Hepatocyte (in vitro differentiated cells): ENCODE measurements around the gene ALK. TPM values are rescaled to one million over a fixed set of nuclear protein-coding genes. Genes with fewer than 3 reads are reported as not detected.

Experiments used
- DNase-seq: peaks from one replicate; pipeline ENCODE4 v3.0.0-alpha.2; 2016; ENCODE audit warnings: low spot score
- H2AFZ ChIP-seq: fragments of 200-600 bp; sonication (generic); 2 replicates; pipeline ENCODE4 v1.6.0; 2016; ENCODE audit warnings: antibody characterized with exemption, mild to moderate bottlenecking
- H3K27ac ChIP-seq: fragments of 200-600 bp; sonication (generic); 2 replicates; pipeline ENCODE4 v1.5.1; 2016; ENCODE audit warnings: mild to moderate bottlenecking
- H3K27me3 ChIP-seq: fragments of 200-600 bp; sonication (generic); 2 replicates; pipeline ENCODE4 v1.6.1; 2016
- H3K36me3 ChIP-seq: fragments of 200-600 bp; sonication (generic); replicated peaks from 2 replicates; pipeline ENCODE4 v1.5.1; 2016; ENCODE audit warnings: low read depth; ENCODE audit not compliant: insufficient read depth
- H3K4me1 ChIP-seq: fragments of 200-600 bp; sonication (generic); 2 replicates; pipeline ENCODE4 v1.5.1; 2016; ENCODE audit warnings: mild to moderate bottlenecking, moderate library complexity; ENCODE audit not compliant: insufficient read depth
- H3K4me2 ChIP-seq: fragments of 200-600 bp; sonication (generic); 2 replicates; pipeline ENCODE4 v1.6.0; 2016
- H3K4me3 ChIP-seq: fragments of 200-600 bp; sonication (generic); 2 replicates; pipeline ENCODE4 v1.5.1; 2016; ENCODE audit warnings: mild to moderate bottlenecking
- H3K79me2 ChIP-seq: fragments of 200-600 bp; sonication (generic); 2 replicates; pipeline ENCODE4 v1.6.0; 2017; ENCODE audit warnings: mild to moderate bottlenecking
- H3K9me2 ChIP-seq: fragments of 200-600 bp; sonication (generic); replicated peaks from 2 replicates; pipeline ENCODE4 v1.6.0; 2017; ENCODE audit warnings: mild to moderate bottlenecking; ENCODE audit not compliant: insufficient read depth
- H3K9me3 ChIP-seq: fragments of 200-600 bp; sonication (generic); 2 replicates; pipeline ENCODE4 v1.5.1; 2016; ENCODE audit warnings: low read depth, mild to moderate bottlenecking
- H4K20me1 ChIP-seq: fragments of 200-600 bp; sonication (generic); 2 replicates; pipeline ENCODE4 v1.6.0; 2016; ENCODE audit warnings: mild to moderate bottlenecking; ENCODE audit not compliant: insufficient read depth, poor library complexity, severe bottlenecking
- EZH2 ChIP-seq: fragments of 200-600 bp; sonication (generic); IDR thresholded peaks from 2 replicates; pipeline ENCODE4 v1.6.1; 2016; ENCODE audit warnings: antibody characterized with exemption, mild to moderate bottlenecking, borderline replicate concordance
- EZH2phosphoT487 ChIP-seq: fragments of 200-600 bp; sonication (generic); IDR thresholded peaks from one replicate; pipeline ENCODE4 v1.6.1; 2018; ENCODE audit warnings: antibody characterized with exemption, mild to moderate bottlenecking, low read depth, moderate library complexity; ENCODE audit not compliant: unreplicated experiment, severe bottlenecking
- WGBS: methylation state at CpG from one replicate; pipeline ENCODE4 v1.1.6; 2016; ENCODE audit warnings: low lambda C conversion rate; ENCODE audit errors: missing lambda C conversion rate; 5-methylcytosine and 5-hydroxymethylcytosine counted together
- polyA plus RNA-seq: library from polyadenylated mRNA; unstranded; fragments of >200 nt; fragmentation: Nextera tagmentation; extraction: Ambion mirVana; gene quantifications from 2 replicates; pipeline ENCODE4 v1.2.1, GENCODE V29; 2016
- total RNA-seq: library from RNA; depleted of rRNA; stranded (reverse); fragments of >200 nt; gene quantifications from 2 replicates; pipeline ENCODE4 v1.2.3, GENCODE V29; 2014
- TF ChIP-seq, protein P1 (sequence below): fragments of 200-600 bp; sonication (generic); IDR thresholded peaks from 2 replicates; pipeline ENCODE4 v1.5.1; 2016; ENCODE audit warnings: antibody characterized with exemption, mild to moderate bottlenecking; ENCODE audit not compliant: poor library complexity

The ALK gene
- total and polyA plus RNA-seq, 2 experiments from 2014 or later, result 0.16 to 0.27 TPM

DNA sequence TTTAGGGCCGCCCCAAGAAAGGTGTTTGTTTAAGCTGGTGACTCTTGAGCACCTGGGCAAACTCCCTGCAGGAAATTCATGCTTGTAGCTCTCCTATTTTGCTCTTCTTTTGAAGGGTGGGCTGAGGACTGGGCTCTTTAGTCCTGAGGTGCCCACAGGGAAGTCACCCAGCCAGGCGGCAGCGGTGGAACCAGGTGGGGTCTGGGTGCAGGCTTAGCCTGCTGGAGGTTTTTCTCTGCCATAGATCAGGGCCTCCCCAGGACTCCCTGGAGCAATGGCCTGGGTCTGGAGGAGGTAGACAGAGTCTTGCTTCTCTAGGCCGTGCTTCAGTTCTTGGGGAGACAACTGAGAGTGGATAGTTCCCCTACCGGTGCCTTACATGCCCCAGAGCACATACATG is 706.3 kb downstream of the ALK start:
- 95% methylated on average over 5 of the region's 5 CpGs for WGBS
- no peak overlapping the region for H3K4me2 ChIP-seq
- no peaks in the 10 kb centered on the region for H3K36me3 ChIP-seq
- H3K27me3 ChIP-seq, result no peaks in the 10 kb centered on the region
- H3K4me3 ChIP-seq, result no peak overlapping the region
- H3K27ac ChIP-seq, result no peak overlapping the region
- H2AFZ ChIP-seq, result no peak overlapping the region
- no peaks in the 10 kb centered on the region for H3K79me2 ChIP-seq
- no peaks in the 10 kb centered on the region for H3K9me3 ChIP-seq
- H3K4me1 ChIP-seq, result no peaks in the 10 kb centered on the region
- TF ChIP-seq EZH2phosphoT487 (no peak), EZH2 (no peak)
- TF ChIP-seq, protein P1, sequence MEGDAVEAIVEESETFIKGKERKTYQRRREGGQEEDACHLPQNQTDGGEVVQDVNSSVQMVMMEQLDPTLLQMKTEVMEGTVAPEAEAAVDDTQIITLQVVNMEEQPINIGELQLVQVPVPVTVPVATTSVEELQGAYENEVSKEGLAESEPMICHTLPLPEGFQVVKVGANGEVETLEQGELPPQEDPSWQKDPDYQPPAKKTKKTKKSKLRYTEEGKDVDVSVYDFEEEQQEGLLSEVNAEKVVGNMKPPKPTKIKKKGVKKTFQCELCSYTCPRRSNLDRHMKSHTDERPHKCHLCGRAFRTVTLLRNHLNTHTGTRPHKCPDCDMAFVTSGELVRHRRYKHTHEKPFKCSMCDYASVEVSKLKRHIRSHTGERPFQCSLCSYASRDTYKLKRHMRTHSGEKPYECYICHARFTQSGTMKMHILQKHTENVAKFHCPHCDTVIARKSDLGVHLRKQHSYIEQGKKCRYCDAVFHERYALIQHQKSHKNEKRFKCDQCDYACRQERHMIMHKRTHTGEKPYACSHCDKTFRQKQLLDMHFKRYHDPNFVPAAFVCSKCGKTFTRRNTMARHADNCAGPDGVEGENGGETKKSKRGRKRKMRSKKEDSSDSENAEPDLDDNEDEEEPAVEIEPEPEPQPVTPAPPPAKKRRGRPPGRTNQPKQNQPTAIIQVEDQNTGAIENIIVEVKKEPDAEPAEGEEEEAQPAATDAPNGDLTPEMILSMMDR, result no peak
- DNase-seq, result no peak
- H4K20me1 ChIP-seq, result no peaks in the 10 kb centered on the region
- no peaks in the 10 kb centered on the region for H3K9me2 ChIP-seq

DNA sequence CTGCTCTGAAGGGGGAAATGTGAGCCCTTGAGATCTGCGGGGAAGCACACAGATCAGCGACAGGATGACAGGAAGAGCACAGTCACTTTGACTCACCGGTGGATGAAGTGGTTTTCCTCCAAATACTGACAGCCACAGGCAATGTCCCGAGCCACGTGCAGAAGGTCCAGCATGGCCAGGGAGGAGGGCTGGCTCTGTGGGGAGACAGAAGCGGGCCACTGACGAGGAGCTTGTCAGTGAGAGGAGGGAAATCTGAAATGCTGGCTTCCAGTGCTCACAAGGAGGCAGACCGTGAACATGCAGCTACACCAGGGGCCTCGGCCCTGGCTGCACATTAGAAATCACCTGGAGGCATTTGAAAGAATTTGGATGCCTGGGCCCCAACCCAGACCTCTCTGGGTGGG is 707.5 kb downstream of the ALK start:
- H3K79me2 ChIP-seq, result no peaks in the 10 kb centered on the region
- 55% methylated on average over 9 of the region's 9 CpGs for WGBS
- H3K27ac ChIP-seq, result no peak overlapping the region
- no peak overlapping the region for H3K4me2 ChIP-seq
- H3K36me3 ChIP-seq, result no peaks in the 10 kb centered on the region
- DNase-seq, result no peak
- no peak for TF ChIP-seq EZH2
- TF ChIP-seq, protein P1, result no peak
- TF ChIP-seq EZH2phosphoT487, result no peak
- no peaks in the 10 kb centered on the region for H3K4me1 ChIP-seq
- no peak overlapping the region for H3K4me3 ChIP-seq
- no peaks in the 10 kb centered on the region for H3K27me3 ChIP-seq
- H3K9me3 ChIP-seq, result no peaks in the 10 kb centered on the region
- no peaks in the 10 kb centered on the region for H3K9me2 ChIP-seq
- no peaks in the 10 kb centered on the region for H4K20me1 ChIP-seq
- H2AFZ ChIP-seq, result no peak overlapping the region

DNA sequence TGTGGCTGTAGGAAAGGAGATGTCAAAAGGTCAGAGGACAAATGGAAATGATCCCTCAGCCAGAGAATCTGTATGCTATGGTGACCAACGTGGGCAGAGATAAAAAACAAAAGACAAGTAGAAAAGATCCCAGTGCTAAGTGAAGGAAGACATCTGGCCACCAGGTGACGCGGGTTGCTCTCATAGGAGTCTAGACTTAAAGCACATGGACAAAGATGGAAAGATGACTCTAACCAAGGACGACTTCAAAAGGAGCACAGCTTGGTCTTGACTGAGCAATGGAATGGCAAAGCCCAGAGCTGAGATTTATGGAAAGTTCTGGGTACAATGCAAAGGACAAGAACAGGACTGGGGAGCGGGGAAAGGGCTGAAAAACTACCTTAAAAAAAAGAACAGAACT is 709.4 kb downstream of the ALK start:
- DNase-seq, result no peak
- Histone ChIP-seq H3K4me3 (no peak overlapping the region), H3K4me1 (no peaks in the 10 kb centered on the region), H3K4me2 (no peak overlapping the region), H3K36me3 (no peaks in the 10 kb centered on the region), H3K27ac (no peak overlapping the region), H3K9me2 (no peaks in the 10 kb centered on the region), H3K79me2 (no peaks in the 10 kb centered on the region), H4K20me1 (no peaks in the 10 kb centered on the region), H3K27me3 (no peaks in the 10 kb centered on the region), H2AFZ (no peak overlapping the region), H3K9me3 (no peaks in the 10 kb centered on the region)
- WGBS, result 52% methylated on average over 5 of the region's 5 CpGs
- TF ChIP-seq, protein P1, result peak; percentile 38
- no peak for TF ChIP-seq EZH2

DNA sequence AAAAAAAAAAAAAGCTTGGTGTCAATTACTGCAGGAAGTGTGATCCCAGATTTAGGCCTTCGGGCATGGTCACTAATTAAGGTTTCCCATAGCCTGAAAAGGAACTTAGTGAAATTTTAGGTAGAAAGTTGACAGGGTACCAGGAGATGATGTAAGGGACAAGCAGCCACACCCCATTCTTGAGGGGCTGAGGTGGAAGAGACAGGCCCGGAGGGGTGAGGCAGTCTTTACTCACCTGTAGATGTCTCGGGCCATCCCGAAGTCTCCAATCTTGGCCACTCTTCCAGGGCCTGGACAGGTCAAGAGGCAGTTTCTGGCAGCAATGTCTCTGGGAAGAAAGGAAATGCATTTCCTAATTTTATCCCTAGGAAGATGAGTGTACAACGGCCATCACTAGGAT is 711.8 kb downstream of the ALK start:
- no peak overlapping the region for H2AFZ ChIP-seq
- no peaks in the 10 kb centered on the region for H3K9me2 ChIP-seq
- H3K4me3 ChIP-seq, result no peak overlapping the region
- H3K9me3 ChIP-seq, result no peaks in the 10 kb centered on the region
- no peaks in the 10 kb centered on the region for H4K20me1 ChIP-seq
- no peaks in the 10 kb centered on the region for H3K27me3 ChIP-seq
- H3K79me2 ChIP-seq, result no peaks in the 10 kb centered on the region
- no peaks in the 10 kb centered on the region for H3K36me3 ChIP-seq
- no peaks in the 10 kb centered on the region for H3K4me1 ChIP-seq
- TF ChIP-seq, protein P1, result no peak
- TF ChIP-seq EZH2 (no peak), EZH2phosphoT487 (no peak)
- no peak overlapping the region for H3K4me2 ChIP-seq
- WGBS, result 92% methylated on average over 5 of the region's 5 CpGs
- DNase-seq, result no peak
- H3K27ac ChIP-seq, result no peak overlapping the region
